Thoracic aorta (tissue), 2 donors: ENCODE data around the gene SLC39A2. TPM values are rescaled to one million over a fixed set of nuclear protein-coding genes. Genes with fewer than 3 reads are reported as not detected.
"Not testable (repeated sequence)": the region's sequence is repeated elsewhere in the genome, so short reads cannot be mapped to it uniquely, and the experiment has no call there.

Experiments
- ATAC-seq: fragments of 150-250 bp; one replicate; pipeline ENCODE4 v1.8.0; 2017; ENCODE audit warnings: low read depth; ENCODE audit not compliant: insufficient number of reproducible peaks, low FRiP score
- DNase-seq: peaks from one replicate; pipeline ENCODE4 v3.0.0-alpha.2; 2020; ENCODE audit warnings: low spot score
- H3K27ac ChIP-seq, 2 donors: fragments of 200-600 bp; sonication (generic); 1 replicate in 1 of 2; 2 replicates in 1 of 2; pipeline ENCODE4 v1.5.1; 2016; ENCODE audit warnings: mild to moderate bottlenecking in 2 of 2, moderate library complexity in 2 of 2
- H3K27me3 ChIP-seq: fragments of 200-600 bp; sonication (generic); replicated peaks from 2 replicates; pipeline ENCODE4 v1.6.0; 2016; ENCODE audit warnings: mild to moderate bottlenecking; ENCODE audit not compliant: insufficient read depth
- H3K36me3 ChIP-seq: fragments of 200-600 bp; sonication (generic); one replicate; pipeline ENCODE4 v1.5.1; 2016
- H3K4me1 ChIP-seq, 2 donors: fragments of 200-600 bp; sonication (generic); 1 replicate in 1 of 2; 2 replicates in 1 of 2; pipeline versions ENCODE4 v1.5.1 to v1.6.0; 2016; ENCODE audit warnings: low read depth in 2 of 2, mild to moderate bottlenecking in 1 of 2; ENCODE audit not compliant: control insufficient read depth in 1 of 2
- H3K4me3 ChIP-seq: fragments of 200-600 bp; sonication (generic); 2 replicates; pipeline ENCODE4 v1.5.1; 2016; ENCODE audit warnings: mild to moderate bottlenecking
- H3K9me3 ChIP-seq: fragments of 200-600 bp; sonication (generic); 2 replicates; pipeline ENCODE4 v1.5.1; 2016
- total RNA-seq, 2 donors: library from RNA; depleted of rRNA; stranded (reverse); fragments of >200 nt; gene quantifications; one replicate each; pipeline versions ENCODE4 v1.1.0 to v1.2.3, GENCODE V29; 2016
- TF ChIP-seq, protein P1 (sequence below): fragments of 200-600 bp; sonication (generic); IDR thresholded peaks from one replicate; pipeline ENCODE4 v1.5.1; 2019; ENCODE audit warnings: antibody characterized with exemption

The SLC39A2 gene
- total RNA-seq, 2 donors from 2014 or later, result not detected

DNA sequence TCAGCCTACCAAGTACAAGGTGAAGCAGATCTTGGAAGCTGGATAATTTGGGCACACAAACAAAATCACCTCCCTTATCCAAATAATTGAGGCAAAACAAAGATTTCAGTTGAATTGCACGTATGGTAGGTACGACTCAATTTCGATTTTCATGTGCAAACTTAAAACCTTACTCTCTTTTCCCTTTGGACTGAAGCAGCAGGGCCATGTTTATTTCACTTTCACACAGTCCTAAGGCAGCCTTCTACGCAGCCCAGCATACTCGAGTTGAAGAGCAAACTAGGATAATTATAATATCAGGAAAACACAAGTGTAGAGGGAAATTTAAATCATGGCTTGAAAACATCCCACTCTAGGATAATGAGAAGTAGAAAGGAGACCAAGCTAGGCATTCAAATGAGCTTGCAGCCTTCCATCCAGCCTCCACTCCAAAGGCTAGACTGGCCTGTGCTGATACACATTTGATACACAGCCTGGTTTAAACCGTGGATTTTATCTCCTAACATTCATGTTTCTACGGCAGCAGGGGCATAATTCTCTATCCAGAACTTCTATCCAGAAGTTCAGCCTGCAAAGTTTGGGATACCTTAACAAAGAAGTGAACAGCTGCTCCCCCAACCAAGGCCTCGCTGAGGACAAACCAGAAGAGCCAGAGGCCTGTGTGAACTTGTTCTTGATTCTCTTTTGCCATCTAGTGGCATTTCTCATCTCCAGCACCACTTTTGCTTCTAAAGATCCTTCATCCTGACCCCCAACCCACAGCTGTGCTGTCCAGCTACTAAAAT, 40.7 kb downstream of the SLC39A2 start:
- H3K9me3 ChIP-seq, result no peaks in the 10 kb centered on the region
- TF ChIP-seq, protein P1, sequence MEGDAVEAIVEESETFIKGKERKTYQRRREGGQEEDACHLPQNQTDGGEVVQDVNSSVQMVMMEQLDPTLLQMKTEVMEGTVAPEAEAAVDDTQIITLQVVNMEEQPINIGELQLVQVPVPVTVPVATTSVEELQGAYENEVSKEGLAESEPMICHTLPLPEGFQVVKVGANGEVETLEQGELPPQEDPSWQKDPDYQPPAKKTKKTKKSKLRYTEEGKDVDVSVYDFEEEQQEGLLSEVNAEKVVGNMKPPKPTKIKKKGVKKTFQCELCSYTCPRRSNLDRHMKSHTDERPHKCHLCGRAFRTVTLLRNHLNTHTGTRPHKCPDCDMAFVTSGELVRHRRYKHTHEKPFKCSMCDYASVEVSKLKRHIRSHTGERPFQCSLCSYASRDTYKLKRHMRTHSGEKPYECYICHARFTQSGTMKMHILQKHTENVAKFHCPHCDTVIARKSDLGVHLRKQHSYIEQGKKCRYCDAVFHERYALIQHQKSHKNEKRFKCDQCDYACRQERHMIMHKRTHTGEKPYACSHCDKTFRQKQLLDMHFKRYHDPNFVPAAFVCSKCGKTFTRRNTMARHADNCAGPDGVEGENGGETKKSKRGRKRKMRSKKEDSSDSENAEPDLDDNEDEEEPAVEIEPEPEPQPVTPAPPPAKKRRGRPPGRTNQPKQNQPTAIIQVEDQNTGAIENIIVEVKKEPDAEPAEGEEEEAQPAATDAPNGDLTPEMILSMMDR, result peak; percentile 62
- H3K4me1 ChIP-seq, result peaks cover 13 to 17% of the 10 kb centered on the region in 2 donors
- H3K27ac ChIP-seq, result peak overlapping the region; percentile 64 to 68
- no peaks in the 10 kb centered on the region for H3K36me3 ChIP-seq
- no peaks in the 10 kb centered on the region for H3K27me3 ChIP-seq
- ATAC-seq (no peak), DNase-seq (no peak)
- H3K4me3 ChIP-seq, result no peak overlapping the region

GRCh38 chr14:21040370-21040925, 41.4 kb downstream of the SLC39A2 start:
- Histone ChIP-seq H3K9me3 (no peaks in the 10 kb centered on the region), H3K27me3 (no peaks in the 10 kb centered on the region), H3K27ac (no peak overlapping the region), H3K4me1 (peaks cover 13 to 17% of the 10 kb centered on the region in 2 donors), H3K36me3 (no peaks in the 10 kb centered on the region), H3K4me3 (no peak overlapping the region)
- no peak for DNase-seq
- TF ChIP-seq, protein P1, result no peak
- ATAC-seq, result no peak

- ATAC-seq, H3K27me3 ChIP-seq, H3K9me3 ChIP-seq, H3K36me3 ChIP-seq, DNase-seq, H3K4me3 ChIP-seq, H3K27ac ChIP-seq: not testable (repeated sequence)
- H3K4me1 ChIP-seq, result peaks cover 13 to 17% of the 10 kb centered on the region in 2 donors
Measured at GRCh38 chr14:21040941-21041340, 41.8 kb downstream of the SLC39A2 start.

- TF ChIP-seq, protein P1, result no peak
- Histone ChIP-seq H3K4me3 (no peak within 1 kb of the TSS), H3K27ac (no peak within 1 kb of the TSS), H3K9me3 (no peaks in the 10 kb centered on the region), H3K27me3 (no peaks in the 10 kb centered on the region), H3K36me3 (no peaks in the 10 kb centered on the region), H3K4me1 (peaks cover 13 to 17% of the 10 kb centered on the region in 2 donors)
- no peak for ATAC-seq
- DNase-seq, result no peak
Measured at GRCh38 chr14:21041676-21042433, 42.8 kb downstream of the SLC39A2 start, which contains the start of gene RNASE7. RNASE7 (plus strand) TSS chr14:21042362; CDS start chr14:21042993, 631 bp downstream.

GRCh38 chr14:21042918-21043317, 43.8 kb downstream of the SLC39A2 start:
- H3K9me3 ChIP-seq, result no peaks in the 10 kb centered on the region
- TF ChIP-seq, protein P1, result no peak
- DNase-seq (no peak), ATAC-seq (no peak)
- no peaks in the 10 kb centered on the region for H3K36me3 ChIP-seq
- H3K27ac ChIP-seq, result no peak overlapping the region
- H3K27me3 ChIP-seq, result no peaks in the 10 kb centered on the region
- no peak overlapping the region for H3K4me3 ChIP-seq
- peaks cover 13 to 17% of the 10 kb centered on the region in 2 donors for H3K4me1 ChIP-seq
